HG03378 (cell line): ENCODE data around the gene CAMK2N2.
"Not testable (repeated sequence)": the region's sequence is repeated elsewhere in the genome, so short reads cannot be mapped to it uniquely, and the experiment has no call there.

ENCODE experiments used
- ATAC-seq: cut with Tn5 transposase; IDR thresholded peaks from one replicate; pipeline ENCODE4 v1.9.1; 2021; ENCODE audit warnings: mild to moderate bottlenecking, moderate library complexity; ENCODE audit not compliant: unreplicated experiment

Gene CAMK2N2

DNA sequence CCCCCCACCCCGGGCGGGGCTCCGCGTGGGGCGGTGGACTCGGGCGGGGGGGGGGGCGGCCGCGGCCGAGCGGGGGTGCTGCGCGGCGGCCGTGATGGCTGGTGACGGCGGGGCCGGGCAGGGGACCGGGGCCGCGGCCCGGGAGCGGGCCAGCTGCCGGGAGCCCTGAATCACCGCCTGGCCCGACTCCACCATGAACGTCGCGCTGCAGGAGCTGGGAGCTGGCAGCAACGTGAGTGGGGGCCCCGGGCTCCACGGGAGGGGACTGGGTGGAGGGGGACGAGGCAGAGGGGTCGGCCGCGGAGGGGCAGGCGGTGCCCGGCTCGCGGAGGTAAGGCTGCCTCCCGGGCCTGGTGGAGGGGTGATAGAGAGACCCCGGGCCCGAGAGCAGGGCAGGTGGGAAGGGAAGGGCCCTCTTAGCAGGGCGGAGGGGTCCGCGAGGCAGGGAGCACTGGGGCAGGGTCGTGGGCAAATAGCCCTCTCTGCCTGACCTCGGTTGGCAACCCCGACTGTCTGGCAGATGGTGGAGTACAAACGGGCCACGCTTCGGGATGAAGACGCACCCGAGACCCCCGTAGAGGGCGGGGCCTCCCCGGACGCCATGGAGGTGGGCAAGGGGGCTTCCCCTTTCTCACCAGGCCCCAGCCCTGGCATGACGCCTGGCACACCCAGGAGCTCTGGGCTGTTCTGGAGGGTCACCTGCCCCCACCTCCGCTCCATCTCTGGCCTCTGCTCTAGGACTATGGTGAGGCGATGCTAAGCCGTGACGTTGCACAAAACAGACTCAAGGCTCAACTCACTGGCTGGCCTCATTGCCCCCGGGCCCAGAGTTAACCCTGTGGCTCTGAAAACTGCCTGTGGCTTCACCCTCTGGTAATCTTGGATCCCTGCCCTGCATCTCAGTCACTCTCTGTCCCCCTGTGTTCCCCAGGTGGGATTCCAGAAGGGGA is 14.9 kb upstream of the CAMK2N2 start, which contains the start of gene ECE2:
Gene ECE2 (plus strand): TSS at position 62 of the 950 bp plus-strand sequence. CDS start 132 bp downstream, at position 194.
- no peak for ATAC-seq

DNA sequence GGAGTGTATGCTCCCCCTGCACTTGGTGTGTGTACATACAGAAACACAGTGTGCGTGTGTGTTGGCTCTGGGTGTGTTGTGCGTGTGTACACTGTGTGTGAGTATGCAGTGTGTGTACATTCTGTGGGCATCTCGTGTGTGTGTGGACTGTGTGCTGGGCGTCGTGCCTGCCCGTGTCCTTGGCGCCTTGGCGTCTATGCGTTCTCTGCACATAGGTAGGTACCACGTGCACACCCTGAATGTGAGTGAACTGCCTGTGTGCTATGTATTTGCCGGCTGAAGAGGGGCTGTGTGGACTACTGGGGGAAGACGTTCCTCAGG is 14.0 kb upstream of the CAMK2N2 start:
- no peak for ATAC-seq

DNA sequence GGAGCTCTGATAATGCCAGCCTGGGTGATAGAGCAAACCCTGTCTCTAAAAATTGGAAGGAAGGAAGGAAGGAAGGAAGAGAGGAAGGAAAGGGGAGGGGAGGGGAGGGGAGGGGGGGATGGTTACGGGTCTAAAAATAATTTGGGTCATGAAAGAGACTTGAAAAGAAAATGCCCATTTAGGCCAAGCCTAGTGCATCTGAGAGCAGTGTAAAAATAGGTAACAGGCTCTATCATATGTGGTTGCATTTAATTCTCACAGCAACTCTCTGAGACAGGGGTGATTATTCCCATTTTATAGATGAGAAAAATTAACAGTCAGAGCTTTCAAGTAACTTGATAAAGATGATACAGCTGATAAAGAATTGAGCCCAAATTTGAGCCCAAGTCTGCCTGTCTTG is 10.9 kb upstream of the CAMK2N2 start:
- ATAC-seq, result no peak

DNA sequence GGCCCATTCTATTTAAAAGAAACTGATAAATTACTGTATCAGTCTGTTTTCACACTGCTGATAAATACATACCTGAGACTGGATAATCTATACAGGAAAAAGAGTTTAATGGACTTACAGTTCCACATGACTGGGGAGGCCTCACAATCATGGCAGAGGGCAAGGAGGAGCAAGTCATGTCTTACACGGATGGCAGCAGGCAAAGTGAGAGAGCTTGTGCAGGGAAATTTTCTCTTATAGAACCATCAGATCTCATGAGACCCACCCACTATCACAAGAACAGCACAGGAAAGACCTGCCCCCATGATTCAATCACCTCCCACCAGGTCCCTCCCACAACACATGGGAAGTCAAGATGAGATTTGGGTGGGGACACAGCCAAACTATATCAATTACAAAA is 5.9 kb upstream of the CAMK2N2 start:
- ATAC-seq, result not testable (repeated sequence)

DNA sequence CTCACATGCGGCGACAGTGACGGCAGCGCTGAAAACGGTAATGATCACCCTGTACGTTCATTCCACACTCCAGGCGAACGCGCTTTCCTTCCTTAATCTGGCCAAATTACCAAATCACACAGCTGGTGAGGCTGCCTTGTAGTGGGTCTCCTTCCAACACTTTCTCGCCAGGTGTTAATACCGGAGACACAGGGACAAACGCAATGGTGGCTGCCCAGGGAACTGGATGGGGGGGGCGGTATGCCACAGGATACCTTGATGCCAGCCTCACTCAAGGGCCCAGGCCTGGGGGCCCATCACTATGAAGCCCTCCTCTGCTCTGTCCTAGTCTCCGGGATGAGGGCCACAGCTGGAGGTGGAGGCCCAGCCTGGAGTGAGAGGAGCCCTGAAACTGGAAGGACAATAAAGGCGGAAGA is 1.4 kb upstream of the CAMK2N2 start:
- no peak for ATAC-seq

DNA sequence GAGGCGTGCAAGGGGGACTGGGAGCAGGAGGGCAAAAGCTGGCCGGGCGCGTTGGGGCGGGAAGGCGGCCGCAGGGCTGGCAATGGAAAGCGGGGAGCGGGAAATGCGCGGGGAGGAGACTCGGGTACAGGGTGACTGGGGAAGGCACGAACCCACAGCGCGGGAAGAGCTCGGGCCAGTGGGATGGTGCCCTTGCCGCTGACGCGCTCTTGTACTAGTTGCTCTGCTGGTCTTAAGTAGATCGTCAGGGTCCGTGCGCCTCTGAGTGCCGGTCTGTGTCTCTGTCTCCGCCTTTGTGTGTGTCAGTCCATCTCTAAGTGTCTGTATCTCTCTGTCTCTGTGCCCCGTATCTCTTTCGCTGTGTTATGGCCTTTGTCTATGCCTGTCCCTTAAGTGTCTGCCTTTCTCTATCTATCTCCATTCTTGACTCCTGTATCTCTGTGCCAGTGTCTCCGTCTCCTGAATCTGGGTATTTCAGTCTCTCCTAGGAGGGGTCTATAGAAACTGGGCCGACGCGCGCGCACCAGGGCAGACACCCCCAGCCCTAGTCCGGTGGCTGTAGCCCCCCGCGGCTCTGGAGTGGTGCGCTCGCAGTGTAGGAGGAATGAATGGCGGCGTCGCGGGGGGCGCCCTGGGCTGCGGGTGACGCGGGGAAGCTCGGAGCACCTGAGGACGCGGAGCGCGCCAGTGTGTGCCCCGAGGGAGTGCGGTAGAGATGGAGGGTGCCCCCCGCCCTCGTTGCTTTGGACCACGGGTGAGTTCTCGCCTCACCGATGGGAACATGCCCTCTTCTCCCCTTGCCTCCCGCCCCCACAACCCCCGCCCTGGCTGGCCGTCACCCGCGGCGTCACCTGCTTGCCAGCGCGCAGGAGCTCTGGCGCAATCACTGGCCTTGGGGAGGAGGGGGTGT is 756 bp upstream of the CAMK2N2 start:
- ATAC-seq, result no peak

DNA sequence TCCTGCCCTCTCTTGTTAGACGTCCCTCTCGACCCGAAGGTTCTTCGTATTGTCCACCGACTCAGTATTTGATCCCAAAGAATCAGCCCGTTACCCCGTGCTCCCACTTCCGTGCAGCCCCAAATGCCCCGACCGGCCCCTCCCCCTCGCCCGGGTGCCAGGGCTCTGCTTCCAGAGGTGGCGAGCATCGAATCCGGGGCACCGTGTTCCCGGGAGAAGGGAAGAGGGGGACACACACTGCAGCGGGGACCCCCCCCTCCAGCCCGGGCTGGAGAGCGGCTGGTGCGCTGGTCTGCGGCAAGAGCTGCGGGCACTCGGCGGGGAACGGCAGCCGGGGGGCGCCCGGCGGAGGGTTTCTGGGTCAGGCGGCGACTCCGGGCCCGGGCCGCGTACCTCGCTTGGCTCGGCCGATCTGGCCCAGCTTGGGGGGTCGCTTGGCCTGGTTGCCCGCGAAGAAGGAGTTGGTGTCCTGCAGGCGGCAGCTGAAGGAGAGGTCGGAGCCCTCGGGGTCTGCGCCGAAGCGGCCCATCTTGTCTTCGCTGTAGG is 556 bp downstream of the CAMK2N2 start:
- no peak for ATAC-seq

DNA sequence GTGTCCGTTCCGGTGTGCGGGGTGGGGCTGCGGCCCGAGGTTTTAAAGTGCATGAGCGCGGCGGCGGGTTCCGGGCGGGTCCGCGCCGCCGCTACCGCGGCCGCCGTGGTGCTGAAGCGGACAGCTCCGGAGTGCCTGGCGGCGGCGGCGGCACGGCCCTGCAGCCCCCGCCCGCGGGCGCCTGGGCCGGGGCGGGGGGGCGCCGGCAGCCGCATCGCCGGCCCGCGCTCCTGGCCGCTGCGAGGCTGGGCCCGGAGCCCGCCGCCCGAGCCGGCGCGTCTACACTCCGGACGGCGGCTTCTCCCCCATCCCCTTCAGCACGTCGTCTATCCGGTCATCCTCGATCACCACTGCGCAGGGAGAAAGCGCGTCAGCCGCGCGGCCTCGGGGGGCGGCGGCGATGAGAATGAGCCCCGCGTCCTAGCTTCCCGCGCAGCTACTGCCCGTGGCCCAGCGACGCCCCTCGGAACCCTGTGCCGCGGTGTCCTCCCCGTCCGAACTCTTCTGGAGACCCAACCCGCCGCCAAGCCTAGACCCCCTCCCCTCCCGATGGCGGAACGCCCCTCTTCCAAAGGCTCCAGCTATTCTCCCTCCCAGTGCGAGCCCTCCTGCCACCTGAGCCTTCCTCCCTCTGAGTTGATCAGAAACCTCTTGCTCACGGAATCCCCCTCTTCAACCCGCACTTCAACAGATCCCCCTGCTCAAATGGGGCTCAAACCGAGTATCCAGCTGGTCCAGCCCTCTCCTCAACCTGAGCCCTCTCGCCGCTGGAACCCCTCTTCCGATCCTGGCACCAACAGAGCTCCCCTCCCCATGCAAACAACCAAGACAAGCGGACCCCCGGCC is 1.3 kb downstream of the CAMK2N2 start:
- ATAC-seq, result no peak

DNA sequence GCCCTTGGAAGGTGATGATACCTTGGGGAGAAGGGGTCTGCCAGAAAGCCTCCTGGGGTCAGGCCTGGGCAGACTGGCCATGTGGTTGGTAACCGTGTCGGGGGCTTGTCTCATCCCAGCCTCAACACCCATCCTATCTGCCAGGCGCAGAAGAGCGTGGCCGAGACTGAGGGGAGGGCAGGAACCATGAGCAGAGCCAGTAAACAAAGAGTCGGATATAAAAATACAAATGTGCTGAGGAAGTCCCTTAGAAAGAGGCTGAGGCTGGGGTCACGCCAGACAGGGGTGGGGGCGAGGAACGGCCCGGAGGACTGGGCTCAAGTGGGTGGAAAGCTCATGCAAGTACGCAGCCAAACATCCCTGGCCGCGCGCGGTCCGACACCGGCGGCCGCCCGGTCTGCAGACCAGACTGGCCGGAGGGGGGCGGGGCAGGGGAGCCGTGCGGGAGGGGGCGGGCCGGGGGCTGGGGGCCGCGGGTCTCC is 1.9 kb downstream of the CAMK2N2 start:
- no peak for ATAC-seq

DNA sequence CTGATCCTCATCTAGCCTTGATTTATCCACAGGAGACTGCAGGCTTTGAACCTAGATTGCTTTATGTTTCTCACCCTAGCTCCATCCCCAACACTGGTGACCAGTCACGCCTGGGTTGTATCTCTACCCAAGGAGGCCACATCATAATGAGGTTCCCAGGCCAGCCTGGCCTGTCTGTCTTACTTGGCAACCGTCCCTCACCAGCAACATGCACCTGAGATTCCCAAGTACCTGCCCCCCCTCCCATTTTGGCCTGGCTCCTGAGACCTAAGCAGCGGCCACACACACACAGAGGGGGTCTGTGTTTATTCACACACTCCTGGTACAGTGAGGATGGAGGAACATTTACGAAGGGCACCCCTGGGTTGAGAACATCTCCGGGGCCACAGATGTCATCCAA is 2.4 kb downstream of the CAMK2N2 start:
- no peak for ATAC-seq

DNA sequence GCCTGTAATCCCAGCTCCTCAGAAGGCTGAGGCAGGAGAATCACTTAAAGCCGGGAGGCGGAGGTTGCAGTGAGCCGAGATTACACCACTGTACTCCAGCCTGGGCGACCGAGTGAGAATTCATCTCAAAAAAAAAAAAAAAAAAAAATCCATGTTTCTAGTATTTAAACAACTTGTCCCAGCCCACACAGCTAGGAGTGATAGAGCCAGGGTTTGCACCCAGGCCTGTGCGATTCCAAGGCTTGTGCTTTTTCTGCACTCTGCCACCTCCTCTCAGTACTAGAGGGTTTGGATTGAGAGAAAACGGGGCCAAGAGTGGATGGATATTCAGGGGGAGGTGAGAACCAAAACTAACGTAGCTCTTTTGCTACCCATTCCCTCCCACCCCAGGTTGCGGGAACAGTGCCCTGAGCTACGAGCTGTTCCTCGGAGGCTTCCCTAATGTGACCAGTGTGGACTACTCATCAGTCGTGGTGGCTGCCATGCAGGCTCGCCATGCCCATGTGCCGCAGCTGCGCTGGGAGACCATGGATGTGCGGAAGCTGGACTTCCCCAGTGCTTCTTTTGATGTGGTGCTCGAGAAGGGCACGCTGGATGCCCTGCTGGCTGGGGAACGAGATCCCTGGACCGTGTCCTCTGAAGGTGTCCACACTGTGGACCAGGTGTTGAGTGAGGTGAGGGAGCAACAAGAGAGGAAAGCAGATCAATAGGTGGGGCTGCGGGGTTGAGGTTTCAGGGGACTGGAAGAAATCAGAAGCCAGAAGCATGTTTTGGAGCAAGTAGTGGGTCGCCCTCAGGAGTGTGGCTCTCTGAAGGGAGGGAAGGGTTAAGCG is 4.1 kb downstream of the CAMK2N2 start:
- no peak for ATAC-seq

DNA sequence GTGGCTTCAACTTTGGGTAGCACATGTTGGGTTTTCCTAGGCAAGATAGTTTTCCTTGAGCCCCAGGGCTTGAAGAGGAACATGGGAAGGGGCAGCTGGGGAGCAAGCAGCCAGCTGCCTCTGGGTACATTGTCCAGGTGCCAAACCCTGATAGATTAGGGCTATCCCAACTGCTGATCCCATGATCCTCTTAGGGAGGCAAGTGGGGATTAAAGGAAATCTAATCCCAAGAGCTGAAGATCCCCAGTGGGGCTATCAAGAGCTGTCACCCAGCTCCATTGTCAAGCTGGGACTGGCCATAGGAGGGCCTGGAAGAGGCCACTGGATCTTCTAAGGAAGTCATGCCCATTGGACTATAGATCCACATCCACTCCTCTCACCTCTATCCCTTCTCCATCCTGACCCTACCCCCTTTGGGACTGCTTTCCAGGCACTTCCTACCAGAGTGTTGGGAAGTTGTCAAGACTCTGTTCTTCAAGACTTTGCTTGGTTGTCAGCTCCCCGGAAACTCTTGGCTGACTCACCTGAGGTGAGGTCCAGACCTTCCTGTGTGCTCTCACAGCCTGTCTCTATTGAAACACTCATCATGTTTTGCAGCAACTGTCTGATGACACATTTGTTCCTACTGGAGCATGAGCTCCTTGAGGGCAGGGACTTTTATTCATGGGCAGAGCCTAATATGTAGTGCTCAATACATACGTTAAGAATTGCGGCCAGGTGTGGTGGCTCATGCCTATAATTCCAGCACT is 5.9 kb downstream of the CAMK2N2 start:
- no peak for ATAC-seq

DNA sequence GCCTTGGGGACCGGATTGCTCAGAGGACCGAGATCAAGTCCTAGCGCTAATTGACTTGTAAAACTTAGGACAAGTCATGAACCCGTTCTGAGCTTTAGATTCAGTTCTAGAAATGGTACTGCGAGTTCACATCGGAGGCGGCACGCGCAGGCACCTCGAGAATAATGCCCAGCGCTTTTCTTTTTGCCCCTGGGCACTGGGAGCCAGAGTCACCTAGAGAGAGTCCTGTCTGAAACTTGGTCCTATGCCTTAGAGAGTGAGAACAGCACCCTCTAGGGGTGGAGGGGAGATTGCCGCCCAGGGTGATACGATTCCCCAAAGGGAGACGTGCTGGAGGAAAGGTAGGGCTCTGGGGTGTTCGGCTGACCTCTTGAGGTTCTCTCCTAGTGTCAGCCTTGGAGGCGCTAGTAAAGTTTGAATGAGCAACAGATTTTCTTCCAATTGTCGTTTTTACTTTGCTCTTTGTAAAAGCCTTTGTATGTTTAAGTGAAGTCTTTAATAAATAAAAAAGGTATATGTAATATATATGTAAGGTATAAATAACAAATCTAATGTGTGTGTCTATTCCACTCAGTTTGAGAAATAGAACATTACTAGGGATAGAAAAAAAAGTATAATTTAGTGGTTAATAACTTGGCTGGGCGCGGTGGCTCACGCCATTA is 11.1 kb downstream of the CAMK2N2 start:
- ATAC-seq, result peak; percentile 74

DNA sequence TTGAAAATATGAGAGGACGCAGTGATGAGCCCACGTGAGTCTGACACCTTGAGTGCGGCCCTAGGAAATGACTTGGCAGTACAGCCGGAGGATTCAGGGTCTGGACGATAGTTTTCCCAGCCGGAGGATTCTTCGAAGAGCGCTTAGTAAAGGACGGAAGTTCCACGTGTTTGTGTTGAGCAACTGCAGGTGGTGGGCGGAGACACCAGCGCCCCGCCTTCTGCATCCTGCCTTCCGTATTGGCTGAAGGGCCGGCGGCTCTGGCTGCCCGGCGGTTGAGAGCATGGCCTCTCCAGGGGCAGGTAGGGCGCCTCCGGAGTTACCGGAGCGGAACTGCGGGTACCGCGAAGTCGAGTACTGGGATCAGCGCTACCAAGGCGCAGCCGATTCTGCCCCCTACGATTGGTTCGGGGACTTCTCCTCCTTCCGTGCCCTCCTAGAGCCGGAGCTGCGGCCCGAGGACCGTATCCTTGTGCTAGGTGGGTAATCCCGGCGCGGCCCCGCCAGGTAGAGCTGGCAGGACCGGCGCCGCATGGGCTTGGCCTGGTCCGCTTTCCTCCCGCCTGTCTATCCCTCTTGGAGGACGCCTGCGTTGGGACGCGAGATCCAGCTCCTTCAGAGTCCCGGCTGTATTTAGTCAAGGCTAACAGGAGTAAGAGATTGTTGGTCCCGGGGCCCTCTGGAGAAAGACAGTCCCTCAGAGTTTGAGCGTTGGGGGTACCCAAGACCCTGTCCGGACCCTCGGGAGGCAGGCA is 11.8 kb downstream of the CAMK2N2 start, which contains the start of gene EEF1AKMT4:
Gene EEF1AKMT4 (plus strand): TSS at position 261 of the 755 bp plus-strand sequence. CDS start 23 bp downstream, at position 284.
- peak; percentile 76 for ATAC-seq

DNA sequence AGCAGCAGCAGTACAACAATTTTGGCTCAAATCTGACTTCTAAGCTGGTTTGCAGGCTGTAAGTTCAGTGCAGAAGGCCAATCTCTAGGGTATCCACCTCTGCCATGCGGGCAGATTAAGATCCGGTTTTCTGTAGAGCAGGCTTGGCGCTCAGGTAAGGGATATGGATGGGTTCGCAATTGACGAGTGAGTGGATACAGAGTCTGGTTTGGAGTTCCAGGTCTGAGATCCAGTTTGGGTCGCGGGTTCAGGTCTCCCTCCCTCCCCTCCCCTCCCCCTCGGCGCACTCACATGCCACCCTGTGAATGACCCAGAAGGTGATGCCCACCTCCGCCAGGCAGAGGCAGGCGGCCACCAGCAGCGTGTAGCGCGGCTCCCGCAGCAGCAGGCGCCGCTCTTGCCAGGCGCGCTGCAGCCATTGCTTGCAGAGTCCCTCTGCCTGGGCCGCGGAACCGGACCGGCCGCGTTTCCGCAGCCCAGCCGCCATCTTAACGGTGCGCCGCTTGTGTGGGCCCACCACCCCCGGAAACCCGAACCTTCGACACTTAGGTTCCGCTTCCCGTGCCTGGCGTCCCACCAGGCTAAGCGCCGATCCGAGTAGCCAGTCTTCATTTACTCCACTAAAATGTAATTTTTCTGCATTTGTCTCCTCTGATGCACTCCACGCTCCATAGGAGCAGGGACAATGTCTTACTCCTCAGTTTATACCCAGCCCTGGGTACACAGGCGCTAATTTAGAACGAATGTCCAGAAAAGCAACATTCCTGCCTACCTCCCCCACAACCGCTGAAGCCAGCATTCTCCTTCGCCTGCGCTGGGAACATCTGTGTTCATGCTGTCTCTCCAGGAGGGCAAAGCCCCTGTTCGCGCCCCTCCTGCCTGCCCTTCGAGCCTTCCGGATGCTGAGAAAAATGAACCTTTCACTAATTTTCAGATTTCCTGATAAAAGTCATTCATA is 12.6 kb downstream of the CAMK2N2 start, which contains the start of gene ALG3:
Gene ALG3 (minus strand): TSS at position 509 of the 958 bp plus-strand sequence. CDS start 22 bp downstream, at position 487.
- peak; percentile 33 for ATAC-seq

DNA sequence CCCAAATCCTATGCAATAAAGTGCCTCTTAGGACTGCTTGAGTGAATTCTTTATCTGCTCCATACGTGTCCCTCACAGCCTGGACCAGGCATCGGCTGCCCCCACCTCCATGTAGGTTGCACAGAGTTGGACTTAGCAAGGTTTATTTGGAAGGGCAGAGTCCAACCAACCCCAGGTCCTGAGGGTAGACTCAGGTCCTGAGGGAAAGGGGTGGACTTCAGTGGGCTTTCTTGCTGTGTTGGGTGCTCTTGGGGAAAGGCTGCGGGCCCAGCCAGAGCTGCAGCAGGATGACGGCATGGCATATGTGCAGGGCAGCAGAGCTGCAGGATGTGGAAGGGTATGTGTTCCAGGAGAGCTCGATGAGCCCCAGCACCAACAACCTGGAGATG is 19.1 kb downstream of the CAMK2N2 start:
- ATAC-seq, result no peak
